Smooth muscle cell of the brain vasculature (primary cell): ENCODE data around the gene C12orf60.
"Not testable (repeated sequence)": the region's sequence is repeated elsewhere in the genome, so short reads cannot be mapped to it uniquely, and the experiment has no call there.

Experiments used
- DNase-seq: peaks from one replicate; pipeline ENCODE4 v3.0.0-alpha.2; 2012; ENCODE audit warnings: low read depth, low spot score

C12orf60 gene, protein sequence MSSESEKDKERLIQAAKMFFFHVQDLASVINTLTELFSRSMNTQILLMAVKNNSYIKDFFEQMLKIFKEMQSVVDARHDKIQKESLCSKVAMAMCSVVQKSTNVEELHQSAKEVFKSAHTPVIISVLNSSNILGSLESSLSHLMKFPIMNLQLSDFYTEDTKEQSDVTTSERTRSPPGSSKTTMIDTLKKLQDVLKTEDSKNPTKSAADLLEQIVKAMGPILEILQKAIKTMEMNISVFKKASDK

DNA sequence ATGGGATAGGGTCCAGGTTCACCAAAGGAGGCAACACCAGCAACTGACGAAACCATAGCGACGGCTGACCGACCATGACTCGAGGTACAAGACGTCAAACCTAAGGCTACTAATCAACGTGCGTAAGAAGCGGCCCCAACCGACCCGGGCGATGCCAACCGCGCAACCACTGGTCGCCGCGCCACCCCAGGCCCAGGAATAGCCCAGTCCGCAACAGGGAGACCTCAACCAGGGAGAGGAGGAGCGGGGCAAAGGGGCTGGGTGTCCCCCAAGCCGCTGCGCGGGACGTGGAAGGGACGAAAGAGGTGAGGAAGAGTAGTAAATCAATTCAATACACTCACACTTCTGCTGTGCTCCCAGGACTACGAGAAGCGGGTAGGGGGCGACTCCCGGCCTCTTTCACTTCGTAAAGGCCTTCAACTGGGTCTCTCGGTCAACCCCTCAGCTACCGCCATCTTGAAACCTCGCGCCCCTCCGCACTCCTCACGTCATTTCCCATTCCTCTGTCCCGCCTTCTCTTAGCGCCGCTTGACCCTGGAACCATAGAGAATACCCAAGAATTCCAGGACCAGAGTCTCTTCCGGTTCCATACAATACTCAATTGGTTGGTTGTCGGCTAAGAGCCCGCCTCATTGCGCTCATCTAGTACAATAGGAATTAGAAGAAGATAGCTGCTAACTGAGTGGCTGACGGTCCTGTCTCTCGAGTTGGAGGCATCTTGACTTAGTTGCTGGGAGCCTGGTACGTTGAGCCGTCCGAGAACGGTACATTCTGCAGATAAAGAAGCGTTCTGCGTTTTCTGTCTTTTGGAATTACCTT lies at the start of gene C12orf60, which contains the start of gene WBP11:
C12orf60 (plus strand) TSS at position 660 of the 819 bp plus-strand sequence. CDS start 19,266 bp downstream, outside the sequence.
WBP11 (minus strand) TSS at position 468 of the 819 bp plus-strand sequence. CDS start 2,095 bp downstream, outside the sequence.
- peak; percentile 97 for DNase-seq

DNA sequence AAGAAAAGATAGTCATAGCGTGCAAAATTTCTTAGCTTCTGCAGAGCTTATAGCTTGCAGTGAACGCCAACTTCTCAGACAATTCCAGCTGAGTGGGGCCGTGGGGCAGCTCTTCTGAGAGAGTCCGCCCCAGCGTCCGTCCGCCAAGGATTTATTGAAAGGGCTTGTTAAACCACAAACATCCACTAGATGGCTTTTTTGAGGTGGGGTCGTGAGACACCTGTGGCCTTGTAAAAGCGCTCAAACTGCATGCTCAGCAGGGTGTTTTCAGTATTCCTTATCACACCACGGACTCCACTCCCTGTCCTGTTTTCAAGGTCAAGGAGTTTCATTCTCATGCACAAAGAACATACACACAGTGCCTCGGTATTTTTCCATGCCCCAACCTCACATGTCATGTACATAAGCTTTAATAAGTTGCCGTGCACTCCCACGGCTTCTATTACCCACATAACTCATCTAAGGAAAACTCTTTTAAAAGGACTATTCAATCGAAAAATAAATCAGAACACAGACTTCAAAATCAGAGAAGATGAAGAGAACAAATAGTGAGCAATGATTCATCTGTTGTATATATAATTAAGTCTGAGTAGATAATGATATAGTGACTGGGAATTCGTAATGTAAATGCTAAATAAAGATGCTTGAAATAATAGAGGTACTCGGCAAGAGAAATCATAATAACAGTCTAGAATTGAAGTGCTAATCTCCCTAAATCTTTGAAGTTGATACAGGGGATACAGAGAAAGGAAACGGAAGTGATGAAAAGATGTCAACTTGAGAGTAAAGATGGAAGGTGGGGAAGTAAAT lies 46.9 kb upstream of the C12orf60 start:
- no peak for DNase-seq

DNA sequence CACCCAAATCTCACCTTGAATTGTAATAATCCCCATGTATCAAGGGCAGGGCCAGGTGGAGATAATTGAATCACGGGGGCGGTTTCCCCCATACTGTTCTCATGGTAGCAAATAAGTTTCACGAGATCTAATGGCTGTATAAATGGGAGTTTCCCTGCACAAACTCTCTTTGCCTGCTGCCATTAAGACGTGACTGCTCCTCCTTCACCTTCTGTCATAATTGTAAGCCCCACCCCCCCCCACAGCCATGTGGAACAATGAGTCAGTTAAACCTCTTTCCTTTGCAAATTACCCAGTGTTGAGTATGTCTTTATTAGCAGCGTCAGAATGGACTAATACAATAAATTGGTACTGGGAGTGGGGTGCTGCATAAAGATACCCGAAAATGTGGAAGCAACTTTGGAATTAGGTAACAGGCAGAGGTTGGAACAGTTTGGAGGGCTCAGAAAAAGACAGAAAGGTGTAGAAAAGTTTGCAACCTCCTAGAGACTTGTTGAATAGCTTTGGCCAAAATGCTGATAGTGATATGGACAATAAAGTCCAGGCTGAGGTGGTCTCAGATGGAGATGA lies 43.7 kb upstream of the C12orf60 start:
- DNase-seq: not testable (repeated sequence)

DNA sequence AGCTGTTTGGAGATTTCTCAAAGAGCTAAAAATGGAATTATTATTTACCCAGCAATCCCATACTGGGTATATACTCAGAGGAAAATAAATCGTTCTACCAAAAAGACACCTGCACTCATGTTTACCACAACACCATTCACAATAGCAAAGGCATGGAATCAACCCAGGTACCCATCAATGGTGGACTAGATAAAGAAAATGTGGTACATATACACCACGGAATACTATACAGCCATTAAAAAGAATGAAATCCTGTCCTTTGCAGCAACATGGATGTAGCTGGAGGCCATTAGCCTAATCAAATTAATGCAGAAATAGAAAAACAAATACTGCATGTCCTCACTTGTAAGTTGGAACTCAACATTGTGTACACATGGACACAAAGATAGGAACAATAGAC lies 38.1 kb upstream of the C12orf60 start:
- DNase-seq: no peak

DNA sequence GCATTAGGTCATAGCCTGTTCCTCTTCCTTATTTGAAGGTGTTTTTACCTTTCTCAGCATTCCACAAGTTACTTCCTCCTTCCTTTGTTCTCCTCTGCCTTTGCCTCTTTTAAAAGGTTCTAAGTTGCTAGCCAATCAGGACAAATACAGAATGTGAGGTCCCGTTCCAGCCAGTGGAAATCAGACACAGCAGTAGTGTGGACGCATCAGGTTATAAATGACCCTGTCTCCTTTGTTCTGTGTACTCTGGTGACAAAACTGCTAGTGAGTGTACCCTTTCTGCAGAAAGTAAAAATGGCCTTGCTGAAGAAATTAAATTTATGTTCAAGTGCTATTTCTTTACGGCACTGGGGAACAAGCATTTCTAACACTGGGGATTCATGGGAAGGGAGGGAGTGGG lies 37.5 kb upstream of the C12orf60 start:
- not testable (repeated sequence) for DNase-seq

DNA sequence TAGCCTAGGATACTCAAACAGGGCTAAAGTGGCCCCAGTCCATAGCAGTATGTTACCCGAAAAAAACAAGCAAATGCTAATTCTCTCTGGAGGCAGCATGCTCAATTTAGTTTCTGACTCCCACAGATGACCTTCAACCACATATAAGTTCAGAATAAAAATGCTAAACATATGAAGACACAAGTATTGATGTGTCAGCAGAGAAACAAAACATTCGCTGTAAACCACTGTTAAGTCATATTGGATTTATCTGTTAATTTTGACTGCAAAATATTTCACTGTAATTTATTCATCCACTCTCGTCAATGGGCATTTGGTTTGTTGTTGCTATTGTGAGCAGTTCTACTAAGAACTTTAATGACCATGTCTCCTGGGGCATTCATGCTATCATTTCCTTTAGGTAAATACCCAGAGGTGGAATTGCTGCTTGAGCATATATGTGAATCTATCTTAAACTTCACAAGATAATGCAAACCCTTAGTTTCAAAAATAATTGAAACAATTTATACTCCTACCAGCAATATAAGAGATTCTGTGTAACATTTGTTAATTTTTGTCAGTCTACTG lies 36.7 kb upstream of the C12orf60 start:
- DNase-seq: no peak

DNA sequence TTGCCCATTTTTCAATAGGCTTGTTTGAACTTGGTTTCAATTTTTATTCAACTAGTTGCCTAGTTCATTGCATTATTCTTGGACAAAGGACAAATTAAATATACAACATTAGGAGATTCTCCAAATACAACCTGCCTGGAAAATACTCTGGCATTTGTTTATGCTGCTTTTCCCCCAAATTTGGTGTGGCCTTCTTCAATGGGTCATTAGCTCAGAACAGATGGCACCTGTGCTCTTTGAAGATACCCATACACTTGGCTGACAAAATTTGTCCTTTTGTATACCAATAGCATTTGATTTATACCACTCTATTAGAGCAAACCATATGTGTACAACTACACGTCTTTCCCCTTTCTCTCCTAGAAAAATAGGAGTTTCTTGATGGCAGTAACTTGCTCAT lies 35.9 kb upstream of the C12orf60 start:
- no peak for DNase-seq

DNA sequence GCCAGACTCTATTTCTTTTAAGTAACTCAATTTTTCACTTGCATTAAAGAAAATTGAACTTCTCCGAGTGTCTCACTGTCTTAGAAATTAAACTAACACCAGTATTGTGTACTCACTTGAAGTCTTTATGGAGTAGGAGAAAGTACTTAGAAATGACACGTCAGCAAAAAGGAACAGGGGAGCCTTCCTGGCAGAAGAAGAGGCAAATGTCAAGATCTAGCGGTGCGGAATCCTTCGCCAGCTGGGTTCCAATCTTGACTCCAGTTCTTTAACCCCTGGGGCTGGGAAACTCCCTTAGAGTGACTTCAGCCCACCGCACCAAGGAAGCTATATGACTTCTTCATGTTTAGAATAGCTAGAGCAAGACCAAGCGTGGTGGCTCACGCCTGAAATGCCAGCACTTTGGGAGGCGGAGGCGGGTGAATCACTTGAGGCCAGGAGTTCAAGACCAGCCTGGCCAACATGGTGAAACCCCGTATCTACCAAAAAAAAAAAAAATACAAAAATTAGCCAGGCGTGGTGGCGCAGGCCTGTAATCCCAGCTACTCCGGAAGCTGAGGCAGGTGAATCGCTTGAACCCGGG lies 34.6 kb upstream of the C12orf60 start:
- no peak for DNase-seq

DNA sequence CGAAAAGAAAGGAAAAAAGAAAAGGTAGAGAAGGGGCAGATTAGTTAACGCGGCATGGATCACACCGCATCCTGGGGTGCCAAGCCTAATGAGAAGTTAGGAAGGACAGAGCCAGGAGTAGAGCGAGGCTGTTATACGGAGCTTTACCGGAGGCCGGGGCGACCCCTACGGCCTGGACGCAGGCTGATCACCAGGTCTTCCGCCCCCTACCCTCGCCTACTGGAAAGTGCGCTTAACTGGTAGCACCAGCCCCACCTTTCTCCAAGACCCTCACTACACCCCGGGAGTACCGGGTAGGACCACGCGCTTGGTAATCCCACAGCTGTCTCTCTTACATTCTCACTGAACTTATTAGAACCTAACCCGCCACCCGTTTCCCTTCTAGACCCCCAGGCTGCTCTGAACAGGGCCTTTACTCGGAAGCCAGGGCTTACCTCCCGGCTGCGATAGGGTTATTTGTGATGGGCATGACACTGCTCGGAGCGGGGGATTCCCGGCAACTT lies 34.0 kb upstream of the C12orf60 start:
- no peak for DNase-seq

DNA sequence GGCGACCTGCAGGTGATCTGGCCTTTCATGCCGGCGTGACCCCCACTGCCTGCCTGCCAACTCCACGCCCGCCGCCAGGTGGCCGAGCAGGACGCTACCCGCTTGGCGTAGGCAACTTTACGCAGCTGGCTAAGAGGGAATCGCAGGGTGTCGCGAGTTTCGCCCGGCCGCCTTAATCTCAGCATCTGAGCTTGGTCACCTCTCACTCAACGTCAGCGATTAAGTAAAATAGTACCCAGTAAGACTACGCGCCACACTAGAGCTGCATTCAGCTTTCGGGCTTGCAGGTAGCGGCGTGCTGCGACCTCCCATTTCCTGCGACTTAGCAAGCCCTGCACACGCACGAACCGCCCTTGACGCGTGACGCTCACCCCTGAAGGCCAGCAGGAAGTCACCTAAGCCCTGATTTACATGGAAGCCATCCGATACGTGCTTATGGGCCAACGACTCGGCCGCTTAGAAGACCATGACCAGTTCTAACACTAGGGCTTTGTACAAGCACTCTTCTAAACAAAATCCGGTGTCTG lies 33.4 kb upstream of the C12orf60 start:
- DNase-seq: no peak

DNA sequence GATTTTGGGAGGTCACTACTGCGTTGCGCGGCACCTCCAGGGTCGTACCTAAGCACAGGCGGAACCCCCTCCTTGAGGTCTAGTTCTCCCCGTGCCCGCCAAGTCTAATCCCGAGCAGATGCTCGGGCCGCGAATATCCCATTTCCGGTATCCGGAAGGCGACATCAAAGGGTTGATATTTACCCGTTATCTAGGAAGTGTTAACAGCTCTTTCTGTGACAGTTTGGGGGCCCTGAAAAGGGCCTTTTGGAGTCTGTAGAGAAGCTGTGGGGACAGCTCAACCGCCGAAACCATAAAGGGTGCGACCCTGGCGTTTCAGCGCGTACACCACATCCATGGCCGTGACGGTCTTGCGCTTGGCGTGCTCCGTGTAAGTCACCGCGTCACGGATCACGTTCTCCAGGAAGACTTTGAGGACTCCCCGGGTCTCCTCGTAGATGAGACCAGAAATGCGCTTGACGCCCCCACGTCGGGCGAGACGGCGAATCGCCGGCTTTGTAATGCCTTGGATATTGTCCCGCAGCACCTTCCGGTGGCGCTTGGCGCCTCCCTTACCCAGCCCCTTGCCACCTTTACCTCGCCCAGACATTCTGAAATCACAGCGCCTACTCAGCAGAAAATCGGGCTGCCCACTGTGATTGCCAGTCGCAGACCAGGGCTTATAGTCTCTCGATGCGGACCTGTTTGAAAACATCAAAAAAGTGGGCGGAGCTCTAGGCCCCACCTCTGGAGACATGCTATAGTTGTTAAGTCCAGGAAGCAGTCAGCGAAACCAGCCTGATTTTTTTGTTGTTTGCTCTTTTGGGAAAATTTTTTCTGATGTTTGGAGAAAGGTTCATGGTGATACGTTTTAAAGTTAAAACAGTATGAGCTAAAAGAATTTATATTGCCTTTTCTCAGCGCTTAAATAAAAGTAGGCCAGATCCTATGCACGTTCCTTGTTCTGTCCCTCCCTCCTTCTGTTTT lies 32.7 kb upstream of the C12orf60 start:
- DNase-seq: peak; percentile 82

DNA sequence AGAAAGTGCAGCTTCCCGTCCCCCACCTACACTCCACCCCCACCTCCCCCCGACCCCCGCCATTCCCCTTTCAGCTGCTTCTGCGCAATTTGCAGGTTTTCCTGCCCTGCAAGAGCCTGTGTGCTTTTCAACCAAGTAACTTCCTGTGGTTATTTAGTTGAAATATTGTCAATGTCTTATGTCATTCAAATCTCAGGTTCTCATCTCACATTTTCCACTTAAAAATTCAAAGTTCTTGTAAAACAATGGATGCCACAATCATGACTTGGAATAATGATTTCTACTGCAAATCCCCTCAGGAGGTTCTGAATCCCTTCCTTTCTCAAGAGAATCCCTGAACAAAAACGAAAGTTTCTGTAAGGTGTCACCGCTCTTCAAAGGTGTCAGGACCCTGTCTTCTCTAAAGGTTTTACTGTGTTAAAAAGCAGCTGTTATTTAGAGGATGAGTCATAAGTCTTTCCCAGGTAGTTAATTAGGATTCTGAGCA lies 31.8 kb upstream of the C12orf60 start:
- no peak for DNase-seq

DNA sequence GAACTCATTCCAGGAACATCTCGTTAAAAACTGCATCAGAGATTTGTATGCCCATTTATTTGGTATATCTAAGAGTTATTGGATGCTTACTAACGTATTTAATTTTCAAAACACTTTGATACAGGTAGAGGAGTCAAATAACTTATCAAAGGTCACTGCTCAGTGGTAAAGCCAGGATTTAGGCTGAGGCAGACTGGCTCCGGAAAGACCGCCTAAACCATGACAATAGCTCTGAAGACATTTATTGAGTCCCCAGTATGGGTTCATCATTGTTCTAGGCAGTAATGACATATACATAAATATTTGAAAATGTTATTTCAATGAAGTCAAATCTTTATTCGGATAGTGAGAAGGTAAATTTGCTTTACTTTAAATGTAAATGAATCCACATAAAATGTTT lies 30.5 kb upstream of the C12orf60 start:
- DNase-seq: no peak

DNA sequence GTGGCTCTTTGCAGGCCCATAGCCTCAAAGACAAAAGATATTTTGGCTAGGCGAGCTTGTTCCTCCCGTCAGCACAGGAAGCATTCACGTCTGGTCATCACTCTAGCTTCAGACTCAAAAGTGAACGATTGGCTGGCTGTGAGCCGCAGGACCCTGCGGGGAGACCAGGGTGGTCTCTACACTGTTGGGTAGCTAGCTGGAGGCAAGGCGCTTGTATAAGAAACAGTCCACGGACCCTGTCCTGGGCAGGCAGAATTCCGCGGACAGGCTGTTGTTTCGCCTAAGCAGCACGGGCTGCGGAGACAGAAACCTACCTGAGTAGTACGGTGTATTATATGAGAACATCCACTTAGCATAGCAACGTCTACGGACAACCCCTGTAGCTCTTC lies 29.8 kb upstream of the C12orf60 start:
- DNase-seq: no peak

DNA sequence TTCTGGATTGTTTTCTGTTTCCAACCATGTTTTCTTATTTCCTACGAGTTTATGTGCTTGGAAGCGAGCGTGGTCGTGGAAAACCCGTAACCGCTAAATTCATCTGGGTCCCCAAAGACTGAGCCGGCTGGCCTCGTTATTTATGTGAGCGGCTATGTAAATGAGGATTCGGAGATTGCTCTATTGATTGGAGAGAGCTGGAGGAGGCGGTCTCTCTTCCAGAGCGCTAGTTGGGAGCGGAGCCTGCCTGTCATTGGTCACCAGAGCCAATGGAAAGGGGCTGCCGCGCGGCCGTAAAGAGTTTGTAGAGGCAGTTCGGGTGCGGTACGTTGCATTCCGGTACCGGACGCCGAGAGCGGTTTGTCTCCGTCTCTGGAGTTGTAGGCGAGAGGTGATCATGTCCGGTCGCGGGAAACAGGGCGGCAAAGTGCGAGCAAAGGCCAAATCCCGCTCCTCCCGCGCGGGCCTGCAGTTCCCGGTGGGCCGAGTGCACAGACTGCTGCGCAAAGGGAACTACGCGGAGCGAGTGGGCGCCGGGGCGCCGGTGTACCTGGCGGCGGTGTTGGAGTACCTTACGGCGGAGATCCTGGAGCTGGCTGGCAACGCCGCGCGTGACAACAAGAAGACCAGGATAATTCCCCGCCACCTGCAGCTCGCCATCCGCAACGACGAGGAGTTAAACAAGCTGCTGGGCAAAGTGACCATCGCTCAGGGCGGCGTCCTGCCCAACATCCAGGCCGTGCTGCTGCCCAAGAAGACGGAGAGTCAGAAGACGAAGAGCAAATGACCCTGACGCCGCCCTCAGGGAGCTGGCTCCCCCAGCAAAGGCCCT lies 29.2 kb upstream of the C12orf60 start:
- DNase-seq: peak; percentile 89

DNA sequence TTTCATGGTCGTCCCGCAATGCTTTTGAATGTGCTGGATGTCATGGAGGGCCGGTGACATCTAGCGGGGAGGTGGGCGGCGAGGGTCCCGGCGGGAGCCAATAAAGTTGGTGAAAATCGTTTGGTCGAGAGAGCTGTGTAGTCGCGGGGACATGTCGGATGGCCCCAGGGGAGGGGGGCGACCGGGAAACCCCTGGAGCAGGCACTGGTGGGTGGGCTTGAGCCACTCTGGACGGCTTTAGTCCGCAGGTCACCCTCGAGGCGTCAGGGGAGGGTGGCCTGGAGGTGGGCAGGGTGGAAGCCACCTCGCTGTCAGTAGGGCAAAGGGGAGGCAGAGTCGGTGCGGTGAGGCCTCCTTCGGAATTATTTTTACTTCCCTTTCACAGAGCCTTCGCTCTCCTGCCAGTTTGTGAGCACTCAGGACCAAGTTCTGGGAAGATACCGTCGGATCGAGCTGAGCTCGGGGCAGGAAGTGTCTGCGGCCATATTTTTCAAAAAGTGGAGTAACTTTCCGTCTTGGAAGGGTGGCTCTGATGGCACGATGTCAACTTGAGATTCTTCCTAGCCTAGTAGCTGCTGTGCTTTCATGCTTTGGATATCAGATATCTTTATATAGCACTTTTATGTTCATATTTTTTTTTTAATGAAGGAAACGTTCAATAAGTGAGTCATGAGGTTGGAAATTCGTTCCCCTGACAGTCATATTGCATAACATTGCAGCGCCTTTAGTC lies 28.4 kb upstream of the C12orf60 start:
- no peak for DNase-seq

DNA sequence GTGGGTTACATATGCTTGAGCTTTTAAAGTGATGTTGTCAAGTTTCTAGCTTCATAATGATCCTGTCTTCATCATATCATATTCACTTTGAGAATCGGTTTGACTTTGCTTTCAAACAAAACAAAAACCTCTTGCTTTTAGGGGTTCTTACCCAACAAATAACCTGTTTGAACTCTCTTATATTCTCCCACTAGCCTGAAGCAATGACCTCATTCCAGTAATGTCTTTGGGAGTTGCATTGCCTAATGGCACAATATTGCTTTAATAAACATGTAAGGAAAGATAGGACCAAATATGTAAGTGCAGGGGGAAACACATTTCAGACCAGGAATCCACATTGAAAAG lies 27.9 kb upstream of the C12orf60 start:
- DNase-seq: no peak
